ENCODE data around the gene HRH3.

The HRH3 gene

DNA sequence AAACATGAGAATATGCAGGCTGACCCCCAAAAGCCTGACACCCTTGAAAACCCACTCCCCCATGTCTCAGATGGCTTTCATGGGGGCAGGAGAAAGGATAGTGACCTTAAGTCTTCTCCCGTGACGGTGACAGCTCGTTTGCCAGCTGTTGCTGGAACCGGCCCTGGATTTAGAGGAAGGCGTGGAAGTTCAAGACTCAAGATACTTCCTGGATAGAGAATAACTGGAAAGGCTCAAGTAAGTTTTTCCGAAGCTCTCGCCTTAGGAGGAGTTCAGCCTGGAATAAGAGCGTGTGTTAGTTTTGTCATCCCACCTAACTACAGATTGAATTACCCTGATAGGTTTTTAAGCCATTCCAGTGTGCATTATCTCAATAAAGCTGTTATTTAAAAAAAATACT, 48.8 kb downstream of the HRH3 start:
- Histone ChIP-seq H3K9me3 (ENCODE audit: insufficient read depth, low read length, severe bottlenecking) (no peaks in the 10 kb centered on the region), H3K27me3 (ENCODE audit: insufficient read depth, low read length, poor library complexity) (no peaks in the 10 kb centered on the region), H3K4me1 (ENCODE audit: insufficient read depth, low read length) (no peaks in the 10 kb centered on the region), H3K36me3 (ENCODE audit: insufficient read depth, low read length) (peaks cover 65% of the 10 kb centered on the region), H3K4me2 (ENCODE audit: insufficient read depth, low read length) (no peak overlapping the region), H3K9ac (ENCODE audit: low read depth, low read length) (no peak overlapping the region), H4K20me1 (ENCODE audit: insufficient read depth, low read length) (0 out of 2 replicates have a peak, but pooled peaks cover 4% of the 10 kb centered on the region), H3K4me3 (ENCODE audit: low read depth in 1 of 2, low read length in 2 of 2) (no peak overlapping the region), H3K79me2 (ENCODE audit: insufficient read depth, low read length) (no peaks in the 10 kb centered on the region), H2AFZ (ENCODE audit: low read depth, low read length) (no peak overlapping the region), H3K27ac (ENCODE audit: low read length) (no peak overlapping the region)
- no peak for ATAC-seq (ENCODE audit: insufficient read depth, low read depth)
- no peak for TF ChIP-seq EZH2 (IDR thresholded peaks at IDR 0.05; ENCODE audit: borderline replicate concordance, low read depth, low read length, severe bottlenecking)
- TF ChIP-seq, protein P1, sequence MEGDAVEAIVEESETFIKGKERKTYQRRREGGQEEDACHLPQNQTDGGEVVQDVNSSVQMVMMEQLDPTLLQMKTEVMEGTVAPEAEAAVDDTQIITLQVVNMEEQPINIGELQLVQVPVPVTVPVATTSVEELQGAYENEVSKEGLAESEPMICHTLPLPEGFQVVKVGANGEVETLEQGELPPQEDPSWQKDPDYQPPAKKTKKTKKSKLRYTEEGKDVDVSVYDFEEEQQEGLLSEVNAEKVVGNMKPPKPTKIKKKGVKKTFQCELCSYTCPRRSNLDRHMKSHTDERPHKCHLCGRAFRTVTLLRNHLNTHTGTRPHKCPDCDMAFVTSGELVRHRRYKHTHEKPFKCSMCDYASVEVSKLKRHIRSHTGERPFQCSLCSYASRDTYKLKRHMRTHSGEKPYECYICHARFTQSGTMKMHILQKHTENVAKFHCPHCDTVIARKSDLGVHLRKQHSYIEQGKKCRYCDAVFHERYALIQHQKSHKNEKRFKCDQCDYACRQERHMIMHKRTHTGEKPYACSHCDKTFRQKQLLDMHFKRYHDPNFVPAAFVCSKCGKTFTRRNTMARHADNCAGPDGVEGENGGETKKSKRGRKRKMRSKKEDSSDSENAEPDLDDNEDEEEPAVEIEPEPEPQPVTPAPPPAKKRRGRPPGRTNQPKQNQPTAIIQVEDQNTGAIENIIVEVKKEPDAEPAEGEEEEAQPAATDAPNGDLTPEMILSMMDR (IDR thresholded peaks at IDR 0.05; ENCODE audit: borderline replicate concordance, extremely low read depth, low read length, poor library complexity, severe bottlenecking): no peak
- no peak for DNase-seq

- ATAC-seq (ENCODE audit: insufficient read depth, low read depth) (no peak), DNase-seq (no peak)
- H4K20me1 ChIP-seq (ENCODE audit: insufficient read depth, low read length): 0 out of 2 replicates have a peak, but pooled peaks cover 4% of the 10 kb centered on the region
- no peak overlapping the region for H3K27ac ChIP-seq (ENCODE audit: low read length)
- no peaks in the 10 kb centered on the region for H3K4me1 ChIP-seq (ENCODE audit: insufficient read depth, low read length)
- no peak for TF ChIP-seq EZH2 (IDR thresholded peaks at IDR 0.05; ENCODE audit: borderline replicate concordance, low read depth, low read length, severe bottlenecking)
- TF ChIP-seq, protein P1 (IDR thresholded peaks at IDR 0.05; ENCODE audit: borderline replicate concordance, extremely low read depth, low read length, poor library complexity, severe bottlenecking): no peak
- H3K9ac ChIP-seq (ENCODE audit: low read depth, low read length): no peak overlapping the region
- H3K4me3 ChIP-seq (ENCODE audit: low read depth in 1 of 2, low read length in 2 of 2): no peak overlapping the region
- no peaks in the 10 kb centered on the region for H3K79me2 ChIP-seq (ENCODE audit: insufficient read depth, low read length)
- no peaks in the 10 kb centered on the region for H3K9me3 ChIP-seq (ENCODE audit: insufficient read depth, low read length, severe bottlenecking)
- no peak overlapping the region for H3K4me2 ChIP-seq (ENCODE audit: insufficient read depth, low read length)
- H2AFZ ChIP-seq (ENCODE audit: low read depth, low read length): no peak overlapping the region
- H3K27me3 ChIP-seq (ENCODE audit: insufficient read depth, low read length, poor library complexity): no peaks in the 10 kb centered on the region
- H3K36me3 ChIP-seq (ENCODE audit: insufficient read depth, low read length): peaks cover 65% of the 10 kb centered on the region
Measured at GRCh38 chr20:62170536-62170935, 49.5 kb downstream of the HRH3 start.

GRCh38 chr20:62168890-62169435, 51.1 kb downstream of the HRH3 start:
- no peaks in the 10 kb centered on the region for H3K4me1 ChIP-seq (ENCODE audit: insufficient read depth, low read length)
- no peaks in the 10 kb centered on the region for H3K9me3 ChIP-seq (ENCODE audit: insufficient read depth, low read length, severe bottlenecking)
- H2AFZ ChIP-seq (ENCODE audit: low read depth, low read length): no peak overlapping the region
- DNase-seq: no peak
- no peak overlapping the region for H3K9ac ChIP-seq (ENCODE audit: low read depth, low read length)
- no peaks in the 10 kb centered on the region for H3K79me2 ChIP-seq (ENCODE audit: insufficient read depth, low read length)
- peaks cover 66% of the 10 kb centered on the region for H3K36me3 ChIP-seq (ENCODE audit: insufficient read depth, low read length)
- H3K27ac ChIP-seq (ENCODE audit: low read length): no peak overlapping the region
- no peak overlapping the region for H3K4me2 ChIP-seq (ENCODE audit: insufficient read depth, low read length)
- no peak for ATAC-seq (ENCODE audit: insufficient read depth, low read depth)
- no peaks in the 10 kb centered on the region for H3K27me3 ChIP-seq (ENCODE audit: insufficient read depth, low read length, poor library complexity)
- no peak overlapping the region for H3K4me3 ChIP-seq (ENCODE audit: low read depth in 1 of 2, low read length in 2 of 2)
- H4K20me1 ChIP-seq (ENCODE audit: insufficient read depth, low read length): peaks cover 10% of the 10 kb centered on the region; the same call in 1 of the 2 replicates
- TF ChIP-seq, protein P1 (IDR thresholded peaks at IDR 0.05; ENCODE audit: borderline replicate concordance, extremely low read depth, low read length, poor library complexity, severe bottlenecking): no peak
- no peak for TF ChIP-seq EZH2 (IDR thresholded peaks at IDR 0.05; ENCODE audit: borderline replicate concordance, low read depth, low read length, severe bottlenecking)
